GM20431 (cell line): ENCODE data around the gene CDC42BPB.

Experiments
- in situ Hi-C: fragments of 300-500 bp; cut with MseI, MboI; formaldehyde crosslinking; loops from one replicate; pipeline ENCODE4 v1.15.0; 2020; ENCODE audit warnings: low sequenced_read_pairs; ENCODE audit not compliant: unreplicated experiment

CDC42BPB gene

DNA sequence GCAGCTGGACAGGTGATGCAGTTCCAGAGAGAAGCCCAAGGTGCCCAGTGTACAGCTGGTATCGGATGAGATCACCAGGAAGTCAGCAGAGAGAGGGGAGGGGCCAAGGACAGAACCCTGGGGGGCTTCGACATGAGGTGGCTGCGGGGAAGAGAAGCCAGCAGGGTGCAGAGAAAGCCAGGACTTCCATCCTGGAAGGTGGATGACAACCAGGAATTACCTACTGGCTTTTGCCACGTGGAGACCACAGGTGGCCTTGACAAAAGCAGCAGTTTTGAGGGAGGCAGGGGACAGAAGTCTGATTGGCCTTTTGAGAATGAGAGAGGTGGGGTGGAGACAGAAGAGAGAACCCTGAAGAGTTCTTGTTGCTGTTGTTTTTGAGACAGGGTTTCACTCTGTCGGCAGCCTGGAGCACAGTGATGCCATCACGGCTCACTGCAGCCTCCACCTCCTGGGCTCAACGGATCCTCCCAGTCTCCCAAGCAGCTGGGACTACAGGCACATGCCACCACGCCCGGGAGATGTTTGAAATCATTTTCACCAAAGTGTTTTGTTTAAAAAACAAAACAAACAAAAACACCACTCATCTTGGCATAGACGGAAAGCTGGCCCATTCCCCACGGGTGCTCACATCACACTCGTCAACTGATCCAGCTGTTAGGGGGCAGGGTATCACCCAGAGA lies 35.2 kb downstream of the CDC42BPB start:
- in situ Hi-C loops: no loop called here

DNA sequence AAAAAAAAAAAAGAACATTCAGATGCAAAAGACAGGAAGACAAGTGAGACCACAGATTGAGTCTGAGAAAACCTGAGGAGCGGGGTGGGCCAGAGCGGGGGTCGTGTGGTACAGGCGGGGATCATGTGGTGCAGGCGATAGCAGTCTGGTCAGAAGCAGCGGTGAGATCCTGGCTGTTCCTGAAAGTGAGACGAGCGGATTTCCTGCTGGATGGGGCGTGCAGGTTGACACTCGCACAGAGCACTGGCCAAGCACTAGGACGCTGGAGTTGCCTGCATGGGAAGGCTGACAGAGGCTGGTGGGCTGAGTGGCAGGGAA lies 35.7 kb downstream of the CDC42BPB start:
- in situ Hi-C loops: no loop called here

DNA sequence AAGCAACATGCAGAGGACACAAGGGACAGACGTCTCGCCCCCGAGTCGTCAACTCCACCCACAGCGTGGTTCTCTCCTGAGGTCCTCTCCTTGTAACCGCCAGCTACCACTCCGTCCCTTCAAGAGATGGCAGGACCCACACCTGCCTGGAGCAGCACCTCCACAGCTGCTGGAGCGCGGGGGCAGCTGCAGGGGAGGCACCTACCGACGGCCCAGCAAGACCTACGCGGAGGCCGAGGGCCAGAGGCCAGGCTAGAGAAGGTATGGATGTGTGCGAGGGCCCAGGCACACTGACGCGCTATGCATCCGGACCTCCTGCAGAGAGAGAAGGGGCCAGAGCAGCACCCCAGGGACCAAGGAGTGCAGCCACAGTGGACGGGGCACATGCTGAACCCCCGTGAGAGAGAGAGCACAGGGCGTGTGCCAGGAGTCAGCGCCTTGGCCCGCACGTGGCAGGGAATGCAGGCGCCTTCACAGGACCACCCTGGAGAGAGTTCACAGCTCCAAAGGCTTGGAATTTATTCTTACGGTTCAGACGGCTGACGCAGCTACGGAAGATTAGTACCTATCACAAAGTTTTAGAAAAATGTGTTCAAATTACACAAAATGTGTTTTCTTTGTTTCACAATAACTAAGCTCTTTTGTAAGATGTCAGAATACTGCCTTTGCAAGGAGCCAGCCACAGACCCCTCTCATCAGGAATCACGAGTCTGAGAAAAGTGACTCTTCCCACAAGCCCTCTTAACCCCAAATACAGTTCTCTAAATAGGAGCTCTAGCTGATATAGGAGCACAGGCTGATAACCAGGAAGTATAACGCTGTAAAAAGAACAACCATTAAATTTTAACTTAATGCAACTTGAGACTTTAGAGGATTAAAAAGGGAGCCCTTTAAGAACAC lies 36.8 kb downstream of the CDC42BPB start:
- in situ Hi-C loops: no loop called here

DNA sequence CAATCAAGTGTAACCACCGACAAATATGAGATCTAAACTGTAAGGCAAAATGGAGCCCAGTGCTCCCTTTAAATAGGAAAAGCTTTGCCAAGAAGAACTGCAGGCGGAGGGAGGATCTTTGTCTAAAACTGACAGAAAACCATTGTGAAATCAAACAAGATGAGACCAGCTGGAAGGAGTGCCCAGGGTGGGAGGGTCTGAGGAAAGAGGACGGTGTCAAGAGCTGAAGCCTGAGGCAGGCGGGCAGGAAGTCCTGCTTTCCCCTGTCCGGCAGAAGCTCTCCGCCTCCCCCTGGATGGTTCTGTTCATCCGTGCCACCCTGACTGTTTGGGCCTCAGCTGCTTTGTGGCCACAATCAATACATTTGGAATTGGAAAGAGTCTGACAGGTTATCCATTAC lies 37.5 kb downstream of the CDC42BPB start:
- in situ Hi-C loops: no loop called here

DNA sequence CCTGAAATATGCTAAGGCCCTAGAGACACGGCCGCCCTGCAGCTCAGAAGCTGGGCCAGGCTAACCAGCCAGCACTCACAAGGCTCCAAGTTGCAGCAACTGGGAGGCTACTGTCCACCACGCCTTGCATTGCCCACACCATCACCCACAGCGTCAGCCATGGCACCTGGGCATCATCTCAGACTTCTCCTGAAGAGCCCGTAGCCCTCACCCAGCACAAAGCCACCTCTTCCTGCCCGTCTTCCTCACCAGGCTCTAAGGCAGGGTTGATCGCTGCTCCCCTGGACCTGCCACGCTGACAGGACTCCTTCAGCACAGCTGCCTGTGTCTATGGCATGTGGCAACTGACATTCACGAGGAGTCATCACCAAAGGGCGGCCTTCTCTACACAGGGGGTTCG lies 38.1 kb downstream of the CDC42BPB start:
- in situ Hi-C loops: no loop called here

DNA sequence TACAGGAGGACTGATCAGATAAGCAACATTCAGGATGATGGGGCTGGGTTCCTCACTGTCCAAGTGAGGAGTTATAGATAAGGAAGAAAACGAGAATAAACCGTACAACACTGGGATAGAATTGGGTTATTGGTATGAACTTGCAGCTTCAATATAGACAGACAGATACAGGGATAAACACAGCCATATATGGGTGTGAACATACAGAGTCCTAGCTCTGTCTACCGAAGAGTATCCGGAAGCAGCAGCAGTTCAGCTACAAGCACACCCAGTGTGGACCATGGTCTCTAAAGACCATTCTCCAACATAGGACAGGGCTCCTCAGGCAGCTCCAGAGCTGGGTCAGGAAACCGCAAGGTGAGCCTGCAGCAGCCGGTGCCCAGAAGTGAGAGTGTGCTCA lies 40.8 kb downstream of the CDC42BPB start:
- in situ Hi-C loops: no loop called here

DNA sequence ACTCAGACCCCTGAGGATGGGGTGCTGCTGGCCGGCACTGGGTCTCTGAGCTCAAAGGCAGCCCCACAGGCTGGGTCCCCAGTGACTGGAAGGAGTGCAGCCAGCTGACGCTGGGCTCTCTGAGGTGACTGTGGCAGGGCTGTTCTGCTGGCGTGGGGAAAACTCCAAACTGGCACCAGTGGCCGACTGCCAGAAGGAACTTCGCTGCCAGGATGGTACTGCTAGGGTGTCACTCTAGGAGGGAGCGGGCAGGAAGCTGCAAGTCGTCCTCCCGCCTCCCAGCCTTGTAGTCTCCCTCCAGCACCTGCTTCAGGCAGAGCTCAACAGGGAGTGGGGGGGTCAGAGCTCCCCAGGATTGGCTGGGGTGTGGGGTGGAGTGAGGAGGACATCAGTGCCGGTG lies 41.3 kb downstream of the CDC42BPB start:
- in situ Hi-C loops: no loop called here

DNA sequence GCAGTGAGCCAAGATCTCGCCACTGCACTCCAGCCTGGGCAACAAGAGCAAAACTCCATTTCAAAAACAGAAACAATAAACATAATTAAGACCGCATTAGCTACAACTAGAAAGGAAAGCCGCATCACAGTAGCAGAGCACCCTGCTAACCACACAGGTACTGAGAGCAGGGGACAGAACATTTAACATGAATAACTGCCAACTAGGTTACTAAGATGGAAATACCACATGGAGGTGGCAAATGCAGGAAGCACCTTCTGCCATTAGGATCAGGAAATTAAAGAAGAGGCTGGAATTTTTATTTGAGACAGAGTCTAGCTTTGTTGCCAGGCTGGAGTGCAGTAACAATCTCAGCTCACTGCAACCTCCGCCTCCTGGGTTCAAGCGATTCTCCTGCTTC lies 41.9 kb downstream of the CDC42BPB start:
- in situ Hi-C loops: no loop called here

DNA sequence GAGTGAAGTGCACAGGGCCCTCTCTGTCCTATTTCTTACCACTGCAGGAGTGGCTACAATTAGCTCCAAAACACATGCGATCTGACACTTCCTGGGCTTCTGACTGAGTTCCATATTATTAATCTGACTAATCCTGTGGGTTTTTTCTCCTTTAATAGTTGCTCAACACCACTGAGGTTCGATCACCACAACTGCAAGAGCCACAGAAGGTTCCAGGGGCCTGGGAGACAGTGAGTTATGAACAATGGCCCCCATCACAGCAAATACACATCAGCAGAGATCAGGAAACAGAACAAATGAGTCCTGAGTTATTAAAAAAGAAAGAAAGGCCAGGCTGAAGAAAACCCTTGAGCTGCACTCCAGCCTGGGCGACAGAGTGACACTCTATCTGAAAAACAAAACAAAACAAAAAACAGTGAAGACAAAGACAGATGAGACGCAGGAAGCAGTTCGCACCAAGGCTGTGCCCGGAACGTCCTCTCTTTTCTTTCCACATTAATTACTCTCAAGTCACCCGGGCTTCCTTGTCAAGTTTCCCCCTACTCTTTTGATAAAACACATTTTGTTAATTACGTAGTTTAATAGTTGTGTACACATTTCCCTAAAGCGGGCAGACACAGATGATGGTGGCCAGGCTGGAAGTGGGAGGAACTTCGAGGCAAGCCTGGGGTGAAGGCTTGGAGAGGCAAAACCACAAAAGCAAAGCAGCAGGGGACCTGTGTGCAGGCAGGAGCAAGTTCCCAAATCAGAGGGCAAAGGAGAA lies 42.7 kb downstream of the CDC42BPB start:
- in situ Hi-C loops: no loop called here

DNA sequence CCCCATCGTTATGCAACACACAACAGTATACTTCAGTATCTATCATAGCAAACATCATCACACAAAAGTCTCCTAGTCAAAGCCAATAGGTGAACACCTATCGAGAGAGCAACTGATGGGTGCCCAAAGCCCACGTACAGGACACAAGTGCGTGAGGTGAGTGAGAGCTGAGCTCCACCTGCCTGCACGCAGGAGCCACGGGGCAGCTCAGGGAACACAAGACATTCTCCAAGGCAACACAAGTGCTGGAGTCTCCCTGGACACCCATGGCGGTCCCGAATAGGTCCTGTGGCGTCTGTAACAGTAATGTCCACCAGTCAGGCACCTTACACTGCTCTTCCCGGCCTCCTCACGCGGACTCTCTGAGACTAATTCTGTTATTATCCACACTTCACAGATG lies 44.3 kb downstream of the CDC42BPB start:
- in situ Hi-C loops: no loop called here

DNA sequence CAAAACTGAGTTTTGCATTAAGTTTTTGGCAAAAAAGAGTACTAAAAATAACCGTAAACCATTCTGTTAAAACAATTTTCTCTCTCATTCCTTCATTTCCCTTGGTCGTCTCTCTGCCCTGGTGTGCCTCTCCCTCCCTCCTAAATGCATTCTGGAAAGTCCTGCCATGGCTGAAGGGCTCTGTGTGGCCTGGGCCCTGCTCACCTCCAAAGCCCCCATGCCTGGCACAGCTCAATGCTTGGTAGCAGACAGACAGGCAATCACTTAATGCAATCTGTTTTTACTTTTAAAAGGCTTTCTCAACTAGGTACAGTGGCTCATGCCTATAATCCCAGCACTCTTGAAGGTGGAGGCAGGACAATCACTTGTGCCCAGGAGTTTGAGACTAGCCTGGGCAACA lies 47.8 kb downstream of the CDC42BPB start:
- in situ Hi-C loops: no loop called here

DNA sequence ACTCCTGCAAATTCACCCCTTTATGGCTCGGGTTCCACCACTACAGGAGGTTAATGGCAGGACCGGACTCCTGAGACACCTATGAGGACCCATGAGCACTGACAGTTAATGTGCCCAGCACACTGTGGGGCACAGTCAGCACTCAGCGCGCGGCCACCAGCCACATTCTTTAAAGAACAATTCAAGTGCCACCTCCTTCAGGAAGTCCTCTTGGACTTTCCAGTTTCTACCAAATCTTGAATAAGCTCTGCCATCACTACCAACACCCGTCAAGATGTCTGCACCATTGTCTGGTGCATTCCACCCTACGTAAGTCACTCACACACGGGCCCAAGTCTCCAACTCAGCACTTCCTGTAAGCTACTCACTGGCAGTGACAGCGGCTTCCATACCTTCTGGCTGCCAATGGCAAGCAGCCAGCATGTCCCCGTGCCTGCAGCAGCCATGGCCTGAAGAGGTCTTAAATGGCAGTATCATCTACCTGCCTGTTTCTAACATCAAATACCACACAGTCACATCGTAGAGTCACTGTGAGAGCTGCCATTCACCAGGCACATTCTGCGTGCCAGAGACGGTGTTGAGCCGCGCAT lies 48.5 kb downstream of the CDC42BPB start:
- in situ Hi-C loops: no loop called here

DNA sequence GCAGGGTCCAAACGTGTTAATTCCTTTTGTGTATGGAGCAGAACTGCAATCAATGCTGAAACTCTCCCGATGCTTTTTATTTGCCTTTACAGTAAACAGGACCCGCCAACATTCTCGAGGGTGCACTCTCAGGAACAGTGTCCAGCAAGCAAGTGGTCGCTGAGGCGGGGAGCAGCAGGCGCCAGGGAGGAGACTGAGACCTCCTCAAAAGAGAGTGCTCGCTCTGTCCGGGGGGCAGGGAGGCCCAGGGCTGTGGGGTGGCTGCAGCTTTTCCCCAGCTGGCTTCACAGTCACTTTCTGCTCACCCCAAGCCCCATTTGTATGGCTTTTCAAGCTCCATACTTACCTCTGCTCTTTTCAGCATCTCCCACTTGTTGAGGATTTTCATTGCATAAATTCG lies 49.2 kb downstream of the CDC42BPB start:
- in situ Hi-C loops: no loop called here

DNA sequence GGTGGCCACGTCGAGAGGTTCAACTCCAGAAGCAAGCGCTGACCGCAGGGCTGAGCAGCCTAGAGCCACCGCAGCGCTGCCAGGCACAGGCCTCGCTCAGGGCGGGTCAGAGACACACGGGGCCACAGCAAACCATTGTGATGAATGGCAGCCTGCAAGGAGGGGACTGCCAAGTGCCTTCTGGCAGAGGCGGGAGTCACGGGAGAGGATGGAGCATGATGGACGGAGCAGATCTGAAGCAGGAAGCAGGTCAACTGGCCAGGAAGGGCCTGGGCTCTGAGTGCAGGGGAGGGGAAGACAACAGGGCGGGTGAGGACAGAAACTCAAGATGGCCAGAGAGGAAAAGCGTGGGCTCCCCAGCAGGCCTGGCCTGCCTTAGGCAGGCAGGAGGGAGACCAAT lies 49.8 kb downstream of the CDC42BPB start:
- in situ Hi-C loops: no loop called here

DNA sequence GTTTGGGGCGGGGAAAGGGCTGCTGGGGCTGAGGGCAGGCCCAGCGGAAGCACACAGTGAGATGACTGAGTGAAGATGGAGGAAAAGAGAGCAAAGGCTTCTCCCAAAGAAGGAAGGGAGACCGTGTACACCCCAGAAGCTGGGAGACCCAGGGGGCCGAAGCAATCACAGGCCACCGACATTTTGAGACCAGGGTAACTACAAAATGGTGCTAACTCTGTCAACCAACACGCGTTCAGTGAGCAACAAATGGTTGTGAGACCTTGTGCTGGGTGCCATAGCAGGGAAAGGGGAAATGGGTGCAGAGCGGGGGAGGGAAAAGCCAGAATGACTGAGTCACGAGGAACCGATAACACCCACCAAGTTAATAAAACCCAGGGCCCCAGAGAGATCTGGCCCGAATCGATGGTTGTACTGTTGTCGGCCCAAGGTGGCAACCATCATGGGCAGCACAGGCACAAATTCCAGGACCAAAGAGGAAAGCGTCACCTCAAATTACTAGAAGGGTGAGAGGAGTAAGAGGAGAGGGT lies 50.3 kb downstream of the CDC42BPB start:
- in situ Hi-C loops: no loop called here

DNA sequence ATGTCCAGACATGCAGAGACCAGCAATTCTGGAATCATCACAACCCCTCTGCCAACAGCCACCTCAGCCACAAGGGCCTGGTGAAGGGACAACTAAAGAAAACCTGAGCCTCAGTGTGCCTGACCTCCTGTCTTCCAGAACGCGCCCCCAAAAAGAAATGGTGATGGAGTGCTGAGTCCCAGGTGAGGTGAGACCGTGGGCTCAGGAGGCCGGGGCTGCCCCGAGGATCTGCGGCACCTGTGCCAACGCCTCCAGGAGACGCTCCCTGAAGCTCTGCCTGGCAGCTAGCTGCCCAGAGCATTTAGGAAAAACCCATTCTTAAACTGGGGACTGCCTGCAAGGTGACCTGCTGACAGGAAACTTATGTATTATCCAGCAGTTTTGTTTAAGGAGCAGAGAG lies 51.2 kb downstream of the CDC42BPB start:
- in situ Hi-C loops: no loop called here

DNA sequence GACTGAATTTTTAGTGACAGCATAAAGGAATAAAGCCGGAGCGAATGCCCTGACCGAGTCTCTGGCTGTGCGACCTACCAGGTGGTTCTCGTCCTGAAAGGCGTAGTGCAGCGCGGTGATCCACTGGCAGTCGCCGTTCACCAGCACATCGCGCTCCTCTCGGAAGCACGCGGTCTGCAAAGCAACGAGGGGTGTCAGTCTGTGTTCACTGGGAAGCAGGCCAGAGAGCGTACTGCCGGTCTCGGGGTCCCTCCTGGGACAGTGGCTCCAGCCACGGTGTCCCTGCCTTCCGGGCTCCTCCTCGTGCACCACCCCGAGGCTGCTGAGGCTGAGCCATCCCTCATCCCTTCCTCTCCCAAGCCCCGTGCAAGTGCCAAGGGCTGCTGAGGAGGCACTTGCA lies 53.5 kb downstream of the CDC42BPB start:
- in situ Hi-C loops: no loop called here

DNA sequence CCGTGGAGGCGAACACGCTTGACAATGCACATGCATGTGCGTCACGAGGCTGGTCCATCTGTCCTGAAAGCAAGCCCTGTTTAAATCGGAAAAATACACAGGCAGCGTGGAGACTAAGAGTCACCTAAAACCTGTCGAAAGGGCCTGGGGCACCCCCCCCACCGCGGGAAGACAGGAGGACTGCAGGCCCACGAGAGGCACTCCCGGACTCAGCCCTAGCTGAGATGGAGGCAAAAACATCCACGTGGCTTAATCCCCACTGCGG lies 54.1 kb downstream of the CDC42BPB start:
- in situ Hi-C loops: no loop called here

DNA sequence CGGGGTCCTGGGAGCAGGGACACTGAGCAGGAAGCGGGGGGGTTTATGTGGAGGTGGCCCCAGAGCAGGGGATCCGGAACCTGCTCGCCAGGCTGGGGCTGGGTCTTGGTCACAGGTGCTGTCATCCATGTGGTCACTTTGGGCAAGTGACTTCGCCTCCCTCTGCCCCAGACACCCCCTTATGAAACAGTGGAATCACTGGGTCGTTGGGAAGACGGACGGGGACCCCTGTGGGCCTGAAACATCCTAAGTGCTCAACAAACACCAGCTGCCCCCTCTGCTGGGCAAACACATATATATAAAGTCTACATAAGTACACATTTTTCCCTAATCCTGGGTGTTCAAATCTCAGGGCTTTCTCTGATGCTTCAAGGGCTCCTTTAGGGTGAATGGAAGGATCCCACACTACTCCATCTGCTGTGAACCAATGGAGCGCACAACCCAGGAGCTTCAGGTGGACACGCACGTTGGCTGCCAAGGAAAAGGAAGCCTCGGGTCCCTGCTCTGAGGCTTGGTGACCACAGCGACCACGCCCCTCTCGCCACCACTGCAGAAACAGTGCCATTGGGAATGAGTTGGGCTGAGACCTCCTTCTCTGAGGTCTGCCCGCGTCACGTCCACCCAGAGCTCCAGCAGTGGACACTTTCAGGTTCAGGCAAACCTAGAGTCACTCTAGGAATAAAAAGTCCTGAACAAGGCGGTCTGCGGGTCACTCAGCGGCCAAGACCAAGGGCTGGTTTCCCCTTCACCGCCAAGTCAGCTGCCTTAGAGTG lies 54.6 kb downstream of the CDC42BPB start:
- in situ Hi-C loops: no loop called here
